Measurements from ENCODE around the gene ZNF865.

The ZNF865 gene

DNA sequence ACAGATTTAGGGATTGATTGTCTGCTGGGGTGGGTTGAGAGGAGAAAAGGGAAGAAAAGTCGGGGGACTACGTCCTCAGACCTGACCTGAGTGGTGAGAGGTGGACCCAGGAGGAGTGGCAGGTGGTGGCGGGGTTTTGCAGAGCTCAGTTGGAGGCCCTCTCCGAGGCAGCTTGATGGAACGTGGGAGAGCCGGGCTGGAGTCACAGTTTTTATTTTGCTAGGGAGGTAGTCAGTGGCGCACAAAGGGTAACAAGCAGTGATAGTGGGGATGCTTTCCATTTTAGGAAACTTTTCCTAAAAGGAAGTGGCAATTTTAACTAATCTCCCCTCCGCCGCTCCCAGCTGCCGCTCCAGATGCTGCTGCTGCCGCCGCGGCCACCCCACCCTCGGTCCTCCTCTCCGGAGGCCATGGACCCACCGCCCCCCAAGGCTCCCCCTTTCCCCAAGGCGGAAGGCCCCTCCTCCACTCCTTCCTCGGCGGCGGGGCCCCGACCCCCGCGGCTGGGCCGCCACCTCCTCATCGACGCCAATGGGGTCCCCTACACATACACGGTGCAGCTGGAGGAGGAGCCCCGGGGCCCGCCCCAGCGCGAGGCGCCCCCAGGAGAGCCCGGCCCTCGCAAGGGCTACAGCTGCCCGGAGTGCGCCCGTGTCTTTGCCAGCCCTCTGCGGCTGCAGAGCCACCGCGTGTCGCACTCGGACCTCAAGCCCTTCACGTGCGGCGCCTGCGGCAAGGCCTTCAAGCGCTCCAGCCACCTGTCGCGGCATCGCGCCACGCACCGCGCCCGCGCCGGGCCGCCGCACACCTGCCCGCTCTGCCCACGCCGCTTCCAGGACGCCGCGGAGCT is 36.9 kb downstream of the ZNF865 start:
- Mint-ChIP-seq H3K4me3 (peak overlapping the region; percentile 93 to 95 (median 94)), H3K4me1 (peaks cover 50% of the 10 kb centered on the region), H3K27me3 (ENCODE audit: low read depth) (no peaks in the 10 kb centered on the region), H3K9me3 (no peaks in the 10 kb centered on the region), H3K36me3 (ENCODE audit: low read depth) (peaks cover 21% of the 10 kb centered on the region), H3K27ac (peak overlapping the region; percentile 89 to 97 (median 94))
- TF ChIP-seq, protein P1, sequence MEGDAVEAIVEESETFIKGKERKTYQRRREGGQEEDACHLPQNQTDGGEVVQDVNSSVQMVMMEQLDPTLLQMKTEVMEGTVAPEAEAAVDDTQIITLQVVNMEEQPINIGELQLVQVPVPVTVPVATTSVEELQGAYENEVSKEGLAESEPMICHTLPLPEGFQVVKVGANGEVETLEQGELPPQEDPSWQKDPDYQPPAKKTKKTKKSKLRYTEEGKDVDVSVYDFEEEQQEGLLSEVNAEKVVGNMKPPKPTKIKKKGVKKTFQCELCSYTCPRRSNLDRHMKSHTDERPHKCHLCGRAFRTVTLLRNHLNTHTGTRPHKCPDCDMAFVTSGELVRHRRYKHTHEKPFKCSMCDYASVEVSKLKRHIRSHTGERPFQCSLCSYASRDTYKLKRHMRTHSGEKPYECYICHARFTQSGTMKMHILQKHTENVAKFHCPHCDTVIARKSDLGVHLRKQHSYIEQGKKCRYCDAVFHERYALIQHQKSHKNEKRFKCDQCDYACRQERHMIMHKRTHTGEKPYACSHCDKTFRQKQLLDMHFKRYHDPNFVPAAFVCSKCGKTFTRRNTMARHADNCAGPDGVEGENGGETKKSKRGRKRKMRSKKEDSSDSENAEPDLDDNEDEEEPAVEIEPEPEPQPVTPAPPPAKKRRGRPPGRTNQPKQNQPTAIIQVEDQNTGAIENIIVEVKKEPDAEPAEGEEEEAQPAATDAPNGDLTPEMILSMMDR (IDR thresholded peaks at IDR 0.05; ENCODE audit: unreplicated experiment in 3 of 3): no peak

DNA sequence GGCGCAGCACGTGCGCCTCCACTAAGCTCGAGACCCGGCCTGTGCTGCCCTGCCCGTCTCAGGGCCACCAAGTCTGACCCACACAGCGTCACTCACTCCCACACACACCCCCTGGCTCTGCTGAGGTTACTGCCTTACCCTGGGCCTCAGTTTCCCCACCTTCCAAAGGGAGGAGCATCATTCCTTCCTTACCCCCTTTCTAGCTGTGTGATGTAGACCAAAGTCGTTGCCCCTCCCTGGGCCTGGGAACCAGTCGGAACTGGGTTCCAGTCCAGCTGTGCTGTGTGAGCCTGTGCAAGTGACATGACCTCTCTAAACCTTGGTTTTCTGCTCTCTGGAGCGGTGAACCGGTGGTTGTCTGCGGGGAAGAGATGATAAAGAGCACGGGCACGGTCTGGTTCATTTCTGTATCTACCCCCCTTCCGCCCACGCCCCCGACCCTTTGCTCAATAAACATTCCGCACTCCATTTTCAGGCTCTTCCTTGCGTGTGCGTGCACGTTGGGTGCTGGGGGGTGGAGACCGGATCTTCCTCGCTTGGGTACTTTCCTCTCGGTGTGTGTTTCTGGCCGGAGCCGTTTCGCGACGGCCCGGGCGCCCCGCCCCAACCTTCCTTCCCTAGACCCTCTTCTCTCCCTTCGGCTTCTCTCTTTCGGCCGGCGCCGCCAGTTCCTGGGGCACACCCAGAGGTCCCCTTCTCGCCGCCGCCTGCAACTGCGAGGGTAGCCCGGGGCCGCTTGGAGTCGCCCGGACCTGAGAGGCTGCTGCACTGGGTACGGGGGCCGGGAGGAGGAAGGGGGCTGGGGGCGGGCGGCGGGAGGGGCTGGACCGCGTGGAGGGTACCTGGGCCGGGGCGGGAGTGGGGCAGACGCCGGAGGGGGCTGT is 37.8 kb downstream of the ZNF865 start, which contains the start of gene ZNF581:
Gene ZNF581, plus strand, starts transcription at position 647 of the 884 bp plus-strand sequence. CDS start 923 bp downstream, outside the sequence.
- H3K9me3 Mint-ChIP-seq: no peaks in the 10 kb centered on the region
- peak within 1 kb of the TSS; percentile 84 to 93 (median 92) for H3K27ac Mint-ChIP-seq
- H3K4me3 Mint-ChIP-seq: peak within 1 kb of the TSS; percentile 91 to 94 (median 92)
- H3K4me1 Mint-ChIP-seq: peaks cover 48% of the 10 kb centered on the region
- TF ChIP-seq, protein P1 (IDR thresholded peaks at IDR 0.05; ENCODE audit: unreplicated experiment in 3 of 3): no peak
- H3K27me3 Mint-ChIP-seq (ENCODE audit: low read depth): no peaks in the 10 kb centered on the region
- H3K36me3 Mint-ChIP-seq (ENCODE audit: low read depth): peaks cover 17% of the 10 kb centered on the region

GRCh38 chr19:55643887-55644176 is 38.4 kb downstream of the ZNF865 start:
- H3K36me3 Mint-ChIP-seq (ENCODE audit: low read depth): peaks cover 17% of the 10 kb centered on the region
- no peaks in the 10 kb centered on the region for H3K27me3 Mint-ChIP-seq (ENCODE audit: low read depth)
- TF ChIP-seq, protein P1 (IDR thresholded peaks at IDR 0.05; ENCODE audit: unreplicated experiment in 3 of 3): no peak
- H3K27ac Mint-ChIP-seq: peak overlapping the region; percentile 84 to 93 (median 92)
- H3K4me3 Mint-ChIP-seq: peak overlapping the region; percentile 91 to 94 (median 92)
- H3K4me1 Mint-ChIP-seq: peaks cover 47% of the 10 kb centered on the region
- no peaks in the 10 kb centered on the region for H3K9me3 Mint-ChIP-seq

DNA sequence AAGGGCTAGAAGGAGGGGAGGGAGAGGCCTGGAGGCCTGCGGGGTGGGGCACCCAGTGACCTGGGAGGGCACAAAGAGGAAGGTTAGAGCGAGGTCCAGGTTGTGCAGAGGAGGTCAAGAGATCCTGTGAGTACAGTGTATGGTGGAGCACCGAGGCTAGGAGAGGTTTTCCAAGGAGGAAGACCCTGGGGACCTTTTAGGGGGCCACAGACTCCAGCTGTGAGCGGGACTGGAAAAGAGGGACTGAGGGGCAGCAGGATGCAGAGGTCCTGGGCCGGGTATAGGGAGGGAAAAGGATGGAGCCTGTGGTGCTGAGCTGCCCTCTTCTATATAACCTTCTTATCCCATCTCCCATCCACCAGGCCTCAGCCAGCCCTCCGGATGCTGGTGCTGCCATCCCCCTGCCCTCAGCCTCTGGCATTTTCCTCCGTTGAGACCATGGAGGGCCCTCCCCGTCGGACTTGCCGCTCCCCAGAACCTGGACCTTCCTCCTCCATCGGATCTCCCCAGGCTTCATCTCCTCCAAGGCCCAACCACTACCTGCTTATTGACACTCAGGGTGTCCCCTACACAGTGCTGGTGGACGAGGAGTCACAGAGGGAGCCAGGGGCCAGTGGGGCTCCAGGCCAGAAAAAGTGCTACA is 38.9 kb downstream of the ZNF865 start:
- peaks cover 43% of the 10 kb centered on the region for H3K4me1 Mint-ChIP-seq
- peaks cover 14% of the 10 kb centered on the region for H3K36me3 Mint-ChIP-seq (ENCODE audit: low read depth)
- H3K27me3 Mint-ChIP-seq (ENCODE audit: low read depth): no peaks in the 10 kb centered on the region
- peak overlapping the region; percentile 84 to 93 (median 92) for H3K27ac Mint-ChIP-seq
- no peaks in the 10 kb centered on the region for H3K9me3 Mint-ChIP-seq
- TF ChIP-seq, protein P1 (IDR thresholded peaks at IDR 0.05; ENCODE audit: unreplicated experiment in 3 of 3): no peak
- H3K4me3 Mint-ChIP-seq: peak overlapping the region; percentile 91 to 94 (median 92)

DNA sequence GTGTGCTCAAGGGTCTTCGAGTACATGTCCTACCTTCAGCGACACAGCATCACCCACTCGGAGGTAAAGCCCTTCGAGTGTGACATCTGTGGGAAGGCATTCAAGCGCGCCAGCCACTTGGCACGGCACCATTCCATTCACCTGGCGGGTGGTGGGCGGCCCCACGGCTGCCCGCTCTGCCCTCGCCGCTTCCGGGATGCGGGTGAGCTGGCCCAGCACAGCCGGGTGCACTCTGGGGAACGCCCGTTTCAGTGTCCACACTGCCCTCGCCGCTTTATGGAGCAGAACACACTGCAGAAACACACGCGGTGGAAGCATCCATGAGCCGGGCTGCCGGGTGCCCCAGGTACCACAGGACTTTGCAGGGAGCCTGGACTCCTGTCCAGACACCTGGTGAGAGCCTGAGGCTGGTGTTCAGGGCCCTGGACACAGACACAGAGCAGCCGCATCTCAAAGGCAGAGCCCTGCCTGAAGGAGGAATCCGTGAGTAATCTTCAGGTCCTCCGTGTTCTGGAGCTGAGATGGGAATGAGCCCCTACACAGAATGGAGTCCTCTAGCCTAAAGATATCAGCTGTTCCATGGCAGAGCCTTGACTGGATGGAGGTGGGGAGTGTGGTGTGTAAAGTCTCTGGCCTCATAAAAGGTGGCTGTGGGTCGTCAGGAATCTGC is 39.5 kb downstream of the ZNF865 start:
- H3K36me3 Mint-ChIP-seq (ENCODE audit: low read depth): peaks cover 14% of the 10 kb centered on the region

More for the DNA sequence above, 39.5 kb downstream of the ZNF865 start:
- peak overlapping the region; percentile 91 to 94 (median 92) for H3K4me3 Mint-ChIP-seq
- no peaks in the 10 kb centered on the region for H3K27me3 Mint-ChIP-seq (ENCODE audit: low read depth)
- H3K27ac Mint-ChIP-seq: peak overlapping the region in 2 of 3 experiments; percentile 45 to 84
- H3K4me1 Mint-ChIP-seq: peaks cover 48% of the 10 kb centered on the region
- TF ChIP-seq, protein P1 (IDR thresholded peaks at IDR 0.05; ENCODE audit: unreplicated experiment in 3 of 3): no peak
- no peaks in the 10 kb centered on the region for H3K9me3 Mint-ChIP-seq

Measured in nephron (organoid).